ENCODE data around the gene CDH6.

GRCh38 chr5:31350395-31350794 is 156.9 kb downstream of the CDH6 start:
- TF ChIP-seq, protein P1, sequence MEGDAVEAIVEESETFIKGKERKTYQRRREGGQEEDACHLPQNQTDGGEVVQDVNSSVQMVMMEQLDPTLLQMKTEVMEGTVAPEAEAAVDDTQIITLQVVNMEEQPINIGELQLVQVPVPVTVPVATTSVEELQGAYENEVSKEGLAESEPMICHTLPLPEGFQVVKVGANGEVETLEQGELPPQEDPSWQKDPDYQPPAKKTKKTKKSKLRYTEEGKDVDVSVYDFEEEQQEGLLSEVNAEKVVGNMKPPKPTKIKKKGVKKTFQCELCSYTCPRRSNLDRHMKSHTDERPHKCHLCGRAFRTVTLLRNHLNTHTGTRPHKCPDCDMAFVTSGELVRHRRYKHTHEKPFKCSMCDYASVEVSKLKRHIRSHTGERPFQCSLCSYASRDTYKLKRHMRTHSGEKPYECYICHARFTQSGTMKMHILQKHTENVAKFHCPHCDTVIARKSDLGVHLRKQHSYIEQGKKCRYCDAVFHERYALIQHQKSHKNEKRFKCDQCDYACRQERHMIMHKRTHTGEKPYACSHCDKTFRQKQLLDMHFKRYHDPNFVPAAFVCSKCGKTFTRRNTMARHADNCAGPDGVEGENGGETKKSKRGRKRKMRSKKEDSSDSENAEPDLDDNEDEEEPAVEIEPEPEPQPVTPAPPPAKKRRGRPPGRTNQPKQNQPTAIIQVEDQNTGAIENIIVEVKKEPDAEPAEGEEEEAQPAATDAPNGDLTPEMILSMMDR (IDR thresholded peaks at IDR 0.05) = no peak
- TF ChIP-seq POLR2A (IDR thresholded peaks at IDR 0.05) (no peak), EP300 (IDR thresholded peaks at IDR 0.05) (no peak)
